Caco-2 (cell line): ENCODE measurements around the gene UQCR11. TPM values are rescaled to one million over a fixed set of nuclear protein-coding genes. Genes with fewer than 3 reads are reported as not detected.
A peak's percentile ranks its signal among the peaks of the same experiment; 100 is the strongest.

Experiments used
- BruUV-seq: library from RNA; stranded (reverse); fragments of 400-500 nt; replicated peaks from 2 replicates; lab custom pipeline; 2021; lab: Mats Ljungman, UMichigan
- CTCF ChIA-PET: fragments of 300-600 bp; sonication (Branson Sonifier 250); formaldehyde crosslinking; loops from one replicate; lab custom pipeline; 2022; ENCODE audit warnings: antibody characterized with exemption; lab: Charles Lee
- POLR2A ChIA-PET: fragments of 300-600 bp; sonication (Branson Sonifier 250); formaldehyde crosslinking; loops from one replicate; lab custom pipeline; 2022; ENCODE audit warnings: antibody characterized with exemption; lab: Charles Lee
- DNase-seq, 2 experiments: peaks; one replicate each; pipeline versions ENCODE4 v3.0.0 to v3.0.0-alpha.2; 2020 to 2022
- H3K27me3 ChIP-seq: replicated peaks from 2 replicates; pipeline ENCODE4 v1.6.0; 2011; ENCODE audit warnings: low read length; ENCODE audit not compliant: control insufficient read depth, insufficient read depth
- H3K36me3 ChIP-seq: 2 replicates; pipeline ENCODE4 v1.5.1; 2011; ENCODE audit warnings: low read length; ENCODE audit not compliant: control insufficient read depth, insufficient read depth
- H3K4me1 ChIP-seq: fragments of 250-450 bp; sonication (Bioruptor Pico); 2 replicates; pipeline ENCODE4 v1.5.1; 2020; ENCODE audit warnings: mild to moderate bottlenecking
- H3K4me3 ChIP-seq: 2 replicates; pipeline ENCODE4 v1.5.1; 2011; ENCODE audit warnings: low read depth, mild to moderate bottlenecking, control low read depth, low read length
- H3K9me3 ChIP-seq: fragments of 250-450 bp; sonication (Bioruptor Pico); 2 replicates; pipeline ENCODE4 v1.5.1; 2020; ENCODE audit warnings: mild to moderate bottlenecking, moderate library complexity
- H3K27ac Mint-ChIP-seq: one replicate; pipeline ENCODE4 v1.8.0; 2022; ENCODE audit warnings: mixed read lengths; ENCODE audit not compliant: unreplicated experiment
- H3K27me3 Mint-ChIP-seq: one replicate; pipeline ENCODE4 v1.8.0; 2022; ENCODE audit warnings: mixed read lengths; ENCODE audit not compliant: insufficient read depth, unreplicated experiment
- H3K36me3 Mint-ChIP-seq: one replicate; pipeline ENCODE4 v1.8.0; 2022; ENCODE audit warnings: mild to moderate bottlenecking, mixed read lengths; ENCODE audit not compliant: insufficient read depth, unreplicated experiment
- H3K4me1 Mint-ChIP-seq: one replicate; pipeline ENCODE4 v1.8.0; 2022; ENCODE audit warnings: low read depth, mixed read lengths; ENCODE audit not compliant: unreplicated experiment
- H3K4me3 Mint-ChIP-seq: one replicate; pipeline ENCODE4 v1.8.0; 2022; ENCODE audit warnings: mild to moderate bottlenecking, moderate library complexity, mixed read lengths; ENCODE audit not compliant: unreplicated experiment
- H3K9me3 Mint-ChIP-seq: one replicate; pipeline ENCODE4 v1.8.0; 2022; ENCODE audit warnings: mixed read lengths; ENCODE audit not compliant: unreplicated experiment
- intact Hi-C: fragments of 100-400 bp; cut with micrococcal nuclease; formaldehyde crosslinking; loops from one replicate; pipeline ENCODE4 v1.10.0; 2022; ENCODE audit not compliant: unreplicated experiment
- total RNA-seq: library from RNA; stranded (reverse); gene quantifications from 2 replicates; pipeline ENCODE4 v1.2.3, GENCODE V29; 2022
- TF ChIP-seq, protein P1 (sequence below), 2 experiments: fragments of 200-600 bp in 1 of 2; IDR thresholded peaks; 1 replicate in 1 of 2; 2 replicates in 1 of 2; pipeline versions ENCODE4 v1.5.1 to v1.8.0; 2011 to 2022; ENCODE audit warnings: antibody characterized with exemption in 1 of 2, control low read depth in 1 of 2, inconsistent platforms in 1 of 2, low read depth in 1 of 2, low read length in 1 of 2, mild to moderate bottlenecking in 1 of 2, moderate library complexity in 1 of 2; ENCODE audit not compliant: insufficient read depth in 1 of 2, severe bottlenecking in 1 of 2, unreplicated experiment in 1 of 2

The UQCR11 gene
- total RNA-seq, 1 experiment from 2014 or later: 222 TPM

DNA sequence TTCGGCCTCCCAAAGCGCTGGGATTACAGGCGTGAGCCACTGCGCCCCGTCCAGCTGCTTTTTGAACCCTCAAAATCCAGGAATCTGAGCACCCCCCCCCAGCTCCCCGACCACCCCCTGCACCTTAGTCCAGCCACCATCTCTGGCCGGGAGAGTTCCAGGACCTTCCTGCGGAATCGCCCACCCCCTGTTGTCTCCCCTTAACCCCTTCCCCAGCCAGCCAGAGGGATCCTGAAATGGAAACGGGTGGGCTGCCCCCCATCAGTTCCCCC is 11.8 kb downstream of the UQCR11 start:
- no TSS peak for BruUV-seq
- peaks cover 6% of the 10 kb centered on the region for H3K4me1 Mint-ChIP-seq
- Histone ChIP-seq H3K4me1 (peaks cover 9% of the 10 kb centered on the region), H3K36me3 (no peaks in the 10 kb centered on the region; the same call in 1 of the 2 replicates), H3K4me3 (peak overlapping the region; percentile 71), H3K27me3 (no peaks in the 10 kb centered on the region), H3K9me3 (no peaks in the 10 kb centered on the region)
- DNase-seq: no peak
- peak overlapping the region; percentile 93 for H3K4me3 Mint-ChIP-seq
- TF ChIP-seq, protein P1, sequence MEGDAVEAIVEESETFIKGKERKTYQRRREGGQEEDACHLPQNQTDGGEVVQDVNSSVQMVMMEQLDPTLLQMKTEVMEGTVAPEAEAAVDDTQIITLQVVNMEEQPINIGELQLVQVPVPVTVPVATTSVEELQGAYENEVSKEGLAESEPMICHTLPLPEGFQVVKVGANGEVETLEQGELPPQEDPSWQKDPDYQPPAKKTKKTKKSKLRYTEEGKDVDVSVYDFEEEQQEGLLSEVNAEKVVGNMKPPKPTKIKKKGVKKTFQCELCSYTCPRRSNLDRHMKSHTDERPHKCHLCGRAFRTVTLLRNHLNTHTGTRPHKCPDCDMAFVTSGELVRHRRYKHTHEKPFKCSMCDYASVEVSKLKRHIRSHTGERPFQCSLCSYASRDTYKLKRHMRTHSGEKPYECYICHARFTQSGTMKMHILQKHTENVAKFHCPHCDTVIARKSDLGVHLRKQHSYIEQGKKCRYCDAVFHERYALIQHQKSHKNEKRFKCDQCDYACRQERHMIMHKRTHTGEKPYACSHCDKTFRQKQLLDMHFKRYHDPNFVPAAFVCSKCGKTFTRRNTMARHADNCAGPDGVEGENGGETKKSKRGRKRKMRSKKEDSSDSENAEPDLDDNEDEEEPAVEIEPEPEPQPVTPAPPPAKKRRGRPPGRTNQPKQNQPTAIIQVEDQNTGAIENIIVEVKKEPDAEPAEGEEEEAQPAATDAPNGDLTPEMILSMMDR (IDR thresholded peaks at IDR 0.05; ENCODE audit: insufficient read depth in 1 of 2, low read depth in 1 of 2, low read length in 1 of 2, severe bottlenecking in 1 of 2, unreplicated experiment in 1 of 2): no peak
- H3K27ac Mint-ChIP-seq: peak overlapping the region; percentile 93
- intact Hi-C loops: loop anchor here (1.0 kb wide), 1 partner anchor 12 kb away; the partner anchor contains the start of gene UQCR11
- ChIA-PET CTCF (interaction anchor here (1.0 to 1.2 kb wide), 2 partner anchors 47 to 79 kb away, joined by 4 to 5 read pairs; no protein-coding TSS in a partner anchor), POLR2A (interaction anchor here (0.6 to 1.3 kb wide), 3 partner anchors 12 to 154 kb away, joined by 4 to 16 read pairs (median 4); partner anchors contain the start of genes TCF3 and UQCR11)
- peaks cover 55% of the 10 kb centered on the region for H3K36me3 Mint-ChIP-seq
- no peaks in the 10 kb centered on the region for H3K9me3 Mint-ChIP-seq
- H3K27me3 Mint-ChIP-seq: no peaks in the 10 kb centered on the region

DNA sequence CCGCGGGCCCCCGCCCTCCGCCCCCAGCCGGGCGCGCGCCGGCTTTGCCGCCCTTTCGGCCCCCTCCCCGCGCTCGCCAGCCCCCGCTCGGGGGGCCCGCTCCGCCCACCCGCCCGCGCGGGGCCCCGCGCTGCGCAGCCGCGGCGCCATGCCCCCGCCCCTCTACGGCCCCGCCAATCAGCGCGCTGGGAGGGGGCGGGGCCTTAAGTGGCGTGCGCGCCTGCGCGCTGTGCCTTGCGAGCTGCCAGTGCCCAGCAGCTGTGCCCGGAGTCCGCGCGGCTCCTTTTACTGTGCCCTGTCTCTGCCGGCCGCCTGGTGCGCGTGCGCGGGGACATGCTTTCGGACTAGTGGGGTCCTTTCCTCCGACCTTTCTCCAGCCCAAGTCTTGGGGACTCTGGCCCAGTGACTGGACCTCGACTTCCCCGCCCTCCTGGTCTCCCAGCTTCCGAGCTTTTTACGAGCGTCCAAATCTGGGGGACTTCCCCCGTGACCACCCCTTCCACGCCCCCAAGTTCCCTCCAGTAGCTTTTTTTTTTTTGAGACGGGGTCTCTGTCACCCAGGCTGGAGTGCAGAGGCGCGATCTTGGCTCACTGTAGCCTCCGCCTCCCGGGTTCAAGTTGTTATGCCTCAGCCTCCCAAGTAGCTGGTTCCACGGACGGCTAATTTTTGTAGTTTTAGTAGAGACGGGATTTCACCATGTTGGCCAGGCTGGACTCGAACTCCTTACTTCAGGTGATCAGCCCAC is 12.3 kb downstream of the UQCR11 start, which contains the start of gene MBD3:
Gene MBD3 (minus strand): TSS at position 111 of the 746 bp plus-strand sequence. CDS start 234 bp downstream, outside the sequence.
- peak; percentile 90 to 94 for DNase-seq
- H3K4me3 ChIP-seq: peak within 1 kb of the TSS; percentile 98
- Mint-ChIP-seq H3K9me3 (no peaks in the 10 kb centered on the region), H3K27ac (peak within 1 kb of the TSS; percentile 93), H3K27me3 (no peaks in the 10 kb centered on the region), H3K36me3 (peaks cover 50% of the 10 kb centered on the region), H3K4me3 (peak within 1 kb of the TSS; percentile 93), H3K4me1 (peaks cover 6% of the 10 kb centered on the region)
- no peaks in the 10 kb centered on the region for H3K9me3 ChIP-seq
- TF ChIP-seq, protein P1 (IDR thresholded peaks at IDR 0.05; ENCODE audit: insufficient read depth in 1 of 2, low read depth in 1 of 2, low read length in 1 of 2, severe bottlenecking in 1 of 2, unreplicated experiment in 1 of 2): no peak
- no peaks in the 10 kb centered on the region; the same call in 1 of the 2 replicates for H3K36me3 ChIP-seq
- intact Hi-C loops: loop anchor here (1.0 kb wide), 1 partner anchor 12 kb away; the partner anchor contains the start of gene UQCR11
- BruUV-seq: no TSS peak
- CTCF ChIA-PET: interaction anchor here (0.5 to 1.2 kb wide), 4 partner anchors 47 to 138 kb away, joined by 3 to 5 read pairs (median 4); no protein-coding TSS in a partner anchor
- H3K4me1 ChIP-seq: peaks cover 9% of the 10 kb centered on the region
- POLR2A ChIA-PET: interaction anchor here (0.6 to 1.3 kb wide), 4 partner anchors 13 to 333 kb away, joined by 3 to 16 read pairs (median 4); partner anchors contain the start of genes TCF3 and UQCR11
- no peaks in the 10 kb centered on the region for H3K27me3 ChIP-seq

DNA sequence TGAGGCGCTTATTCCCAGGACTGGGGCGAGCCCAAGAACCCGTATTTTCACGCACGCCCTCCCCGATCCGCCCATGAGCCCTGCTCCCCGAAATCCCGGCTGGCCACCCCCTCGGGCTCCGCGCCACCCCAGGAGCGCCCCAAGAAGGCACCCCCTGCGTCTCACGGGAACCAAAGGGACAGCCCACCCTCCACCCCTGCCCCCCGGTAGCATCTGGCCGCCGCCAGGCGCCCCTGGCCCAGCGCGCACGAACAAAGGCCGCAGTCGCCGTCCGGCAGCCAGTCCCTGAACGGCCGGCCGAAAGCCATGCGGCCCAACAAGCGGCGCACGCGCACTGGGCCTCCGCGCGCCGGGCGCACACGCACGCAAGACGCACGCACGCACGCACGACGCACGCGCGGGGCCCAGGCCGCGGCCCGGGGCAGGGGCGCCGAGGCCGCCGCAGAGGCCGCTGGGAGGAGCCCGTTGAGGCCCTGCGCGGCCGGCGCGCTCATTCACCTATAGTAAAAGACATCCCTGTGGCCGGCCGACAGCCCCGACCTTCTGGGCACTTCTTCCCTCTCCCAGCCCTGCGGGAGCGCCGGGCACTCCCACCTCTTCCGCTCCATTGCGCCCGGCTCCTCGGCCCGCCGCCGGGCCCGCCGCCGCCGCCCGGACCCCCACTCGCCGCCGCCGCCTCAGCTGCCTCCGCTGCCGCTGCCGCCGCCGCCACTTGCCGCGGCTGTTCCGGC is 13.1 kb downstream of the UQCR11 start:
- H3K36me3 Mint-ChIP-seq: peaks cover 43% of the 10 kb centered on the region
- TF ChIP-seq, protein P1 (IDR thresholded peaks at IDR 0.05; ENCODE audit: insufficient read depth in 1 of 2, low read depth in 1 of 2, low read length in 1 of 2, severe bottlenecking in 1 of 2, unreplicated experiment in 1 of 2): no peak
- Histone ChIP-seq H3K4me1 (peaks cover 9% of the 10 kb centered on the region), H3K36me3 (no peaks in the 10 kb centered on the region; the same call in 1 of the 2 replicates), H3K27me3 (no peaks in the 10 kb centered on the region), H3K9me3 (no peaks in the 10 kb centered on the region), H3K4me3 (peak overlapping the region; percentile 98)
- H3K4me1 Mint-ChIP-seq: peaks cover 6% of the 10 kb centered on the region
- H3K4me3 Mint-ChIP-seq: peak overlapping the region; percentile 93
- intact Hi-C loops: no loop called here
- CTCF ChIA-PET: interaction anchor here (0.5 to 1.7 kb wide), 4 partner anchors 46 to 139 kb away, joined by 3 to 14 read pairs (median 4); no protein-coding TSS in a partner anchor
- DNase-seq: peak; percentile 83 to 89
- H3K9me3 Mint-ChIP-seq: no peaks in the 10 kb centered on the region
- H3K27me3 Mint-ChIP-seq: no peaks in the 10 kb centered on the region
- H3K27ac Mint-ChIP-seq: peak overlapping the region; percentile 93
- BruUV-seq: no TSS peak
- POLR2A ChIA-PET: interaction anchor here (1.0 to 1.3 kb wide), 2 partner anchors 13 to 61 kb away, joined by 4 to 16 read pairs; partner anchors contain the start of genes TCF3 and UQCR11
